NCI-H82 treated with DMSO at 0.1 percent for 48 hours (cell line): ENCODE results near the gene GARIN5A.
A peak's percentile ranks its signal among the peaks of the same experiment; 100 is the strongest.

Source experiments
- DNase-seq: peaks from one replicate; lab custom pipeline; 2025; ENCODE audit not compliant: unreplicated experiment; lab: John Stamatoyannopoulos, UW

Gene GARIN5A

DNA sequence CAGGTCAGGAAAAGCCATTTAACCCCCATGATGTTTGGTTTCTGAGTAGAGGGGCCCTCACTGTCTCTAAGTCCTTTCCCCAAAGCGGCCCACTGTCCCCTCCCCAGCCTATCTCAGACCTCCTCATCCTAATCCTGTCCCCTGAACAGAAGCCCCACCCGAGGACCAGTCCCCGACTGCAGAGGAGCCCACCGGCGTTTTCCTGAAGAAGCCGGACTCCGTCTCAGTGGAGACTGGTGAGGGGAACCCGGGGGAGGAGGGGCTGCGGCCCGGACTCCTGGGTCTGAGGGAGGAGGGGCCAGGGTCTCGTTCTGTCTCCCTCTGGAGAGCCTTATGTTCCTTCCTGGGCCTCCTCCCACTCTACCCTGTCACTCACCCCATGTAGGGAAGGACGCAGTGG, 41.0 kb downstream of the GARIN5A start:
- no peak for DNase-seq

DNA sequence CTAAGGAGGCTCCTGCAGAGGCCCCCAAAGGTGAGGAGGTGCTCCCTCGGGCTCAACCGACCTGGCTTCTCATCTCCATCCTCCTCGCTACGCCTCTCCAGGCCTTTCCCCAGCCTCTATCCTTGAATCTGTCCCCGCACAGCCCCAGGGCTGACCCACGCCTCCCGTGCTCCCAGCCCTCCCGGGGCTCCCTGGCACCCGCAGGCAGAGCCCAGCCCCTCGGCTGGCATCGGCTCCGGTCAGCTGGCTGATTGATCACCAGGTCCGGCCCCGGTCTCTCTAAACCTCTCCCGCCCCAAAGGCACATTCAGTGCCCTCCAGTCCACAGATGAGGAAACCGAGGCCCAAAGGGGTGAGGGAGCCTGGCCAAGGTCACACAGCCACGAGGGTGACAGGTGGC, 41.4 kb downstream of the GARIN5A start:
- DNase-seq, result no peak

DNA sequence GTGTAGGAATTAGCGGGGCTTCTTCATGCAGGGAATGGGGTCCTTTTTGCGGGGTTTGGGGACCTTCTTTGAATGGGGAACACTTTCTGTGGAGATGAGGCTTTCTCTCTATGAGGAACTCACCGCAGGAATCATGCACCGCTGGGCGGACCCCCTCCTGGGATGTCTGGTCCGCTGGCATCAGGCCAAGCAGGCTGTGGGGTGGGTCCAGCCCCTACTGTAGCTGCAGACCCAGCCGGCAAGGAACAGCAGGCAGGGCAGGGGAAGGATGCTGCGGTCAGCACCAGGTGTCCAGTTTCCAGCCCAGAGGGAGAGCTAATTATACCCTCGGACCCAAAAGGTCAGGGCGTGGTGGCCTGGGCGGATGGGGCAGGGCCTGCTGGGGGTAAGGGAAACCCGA, 42.1 kb downstream of the GARIN5A start:
- no peak for DNase-seq

DNA sequence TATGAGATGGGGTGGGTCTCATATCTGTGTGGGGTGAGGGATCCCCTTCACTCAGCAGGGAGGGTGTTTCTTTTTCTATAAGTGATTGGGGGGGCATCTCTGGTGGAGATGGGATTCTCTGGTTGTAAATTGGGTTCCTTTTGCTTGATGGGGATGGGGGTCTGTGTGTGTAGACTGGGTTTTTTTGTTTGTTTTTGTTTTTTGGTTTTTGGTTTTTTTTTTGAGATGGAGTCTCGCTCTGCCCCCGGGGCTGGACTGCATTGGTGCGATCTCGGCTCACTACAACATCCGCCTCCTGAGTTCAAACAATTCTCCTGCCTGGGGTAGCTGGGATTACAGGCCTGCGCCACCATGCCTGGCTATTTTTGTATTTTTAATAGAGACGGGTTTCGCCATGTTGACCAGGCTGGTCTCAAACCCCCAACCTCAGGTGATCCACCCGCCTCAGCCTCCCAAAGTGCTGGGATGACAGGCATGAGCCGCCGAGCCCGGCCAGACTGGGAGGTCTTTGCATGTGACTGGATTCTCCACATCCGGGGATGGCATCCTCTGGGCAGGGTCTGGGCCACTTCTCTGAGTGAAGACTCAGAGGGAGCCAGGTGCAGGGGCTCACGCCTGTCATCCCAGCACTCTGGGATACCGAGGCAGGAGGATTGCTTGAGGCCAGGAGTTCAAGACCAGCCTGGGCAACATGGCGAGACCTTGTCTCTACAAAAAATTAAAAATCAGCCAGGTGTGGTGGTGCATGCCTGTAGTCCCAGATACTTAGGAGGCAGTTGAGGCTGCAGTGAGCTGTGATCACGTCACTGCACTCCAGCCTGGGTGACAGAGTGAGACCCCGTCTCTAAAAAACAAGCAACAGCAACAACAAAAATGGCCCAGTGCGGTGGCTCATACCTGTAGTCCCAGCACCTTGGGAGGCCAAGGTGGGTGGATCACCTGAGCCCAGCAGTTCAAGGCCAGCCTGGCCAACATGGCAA, 43.2 kb downstream of the GARIN5A start:
- no peak for DNase-seq

DNA sequence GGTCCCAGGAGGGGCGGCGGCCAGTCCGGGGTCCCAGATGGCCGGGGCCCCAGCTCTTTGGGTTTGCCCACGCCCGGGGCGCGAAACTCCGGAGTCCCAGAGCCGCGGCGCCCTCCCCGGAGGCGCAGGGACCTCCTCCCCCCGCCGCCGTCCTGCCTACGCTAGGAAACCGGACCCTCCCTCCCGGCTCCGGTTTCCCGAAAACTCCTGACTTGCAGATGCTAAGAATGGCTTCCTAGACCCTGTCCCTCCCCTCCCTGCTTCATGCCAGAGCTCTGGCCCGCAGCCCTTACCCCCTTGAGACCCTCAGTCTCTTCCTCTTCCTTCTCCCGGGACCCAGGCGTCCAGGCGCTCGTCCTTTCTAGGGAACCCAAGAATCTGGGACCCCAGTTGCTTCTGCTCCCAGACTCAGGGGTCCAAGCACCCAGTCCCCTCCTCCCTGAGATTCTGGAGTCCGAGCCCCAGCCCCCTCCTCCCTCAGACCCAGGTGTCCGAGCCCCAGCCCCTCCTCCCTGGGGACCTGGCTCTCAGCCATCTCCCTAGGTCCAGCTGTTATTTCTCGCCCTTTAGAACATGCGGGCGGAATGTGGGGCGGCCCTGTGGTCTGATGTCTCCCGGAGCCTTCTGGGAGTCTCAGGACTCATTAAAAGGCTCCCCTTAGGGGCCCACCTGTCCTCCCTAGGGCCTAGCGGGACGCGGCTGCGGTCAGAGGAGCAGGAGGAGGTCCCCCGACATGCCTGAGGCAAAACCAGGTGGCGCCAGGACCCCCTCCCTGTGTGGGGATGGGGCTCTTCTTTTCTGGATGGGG, 44.2 kb downstream of the GARIN5A start, which contains the start of gene MYBPC2:
Gene MYBPC2 (plus strand): TSS at position 672 of the 808 bp plus-strand sequence. CDS start 62 bp downstream, at position 734.
- DNase-seq, result no peak

DNA sequence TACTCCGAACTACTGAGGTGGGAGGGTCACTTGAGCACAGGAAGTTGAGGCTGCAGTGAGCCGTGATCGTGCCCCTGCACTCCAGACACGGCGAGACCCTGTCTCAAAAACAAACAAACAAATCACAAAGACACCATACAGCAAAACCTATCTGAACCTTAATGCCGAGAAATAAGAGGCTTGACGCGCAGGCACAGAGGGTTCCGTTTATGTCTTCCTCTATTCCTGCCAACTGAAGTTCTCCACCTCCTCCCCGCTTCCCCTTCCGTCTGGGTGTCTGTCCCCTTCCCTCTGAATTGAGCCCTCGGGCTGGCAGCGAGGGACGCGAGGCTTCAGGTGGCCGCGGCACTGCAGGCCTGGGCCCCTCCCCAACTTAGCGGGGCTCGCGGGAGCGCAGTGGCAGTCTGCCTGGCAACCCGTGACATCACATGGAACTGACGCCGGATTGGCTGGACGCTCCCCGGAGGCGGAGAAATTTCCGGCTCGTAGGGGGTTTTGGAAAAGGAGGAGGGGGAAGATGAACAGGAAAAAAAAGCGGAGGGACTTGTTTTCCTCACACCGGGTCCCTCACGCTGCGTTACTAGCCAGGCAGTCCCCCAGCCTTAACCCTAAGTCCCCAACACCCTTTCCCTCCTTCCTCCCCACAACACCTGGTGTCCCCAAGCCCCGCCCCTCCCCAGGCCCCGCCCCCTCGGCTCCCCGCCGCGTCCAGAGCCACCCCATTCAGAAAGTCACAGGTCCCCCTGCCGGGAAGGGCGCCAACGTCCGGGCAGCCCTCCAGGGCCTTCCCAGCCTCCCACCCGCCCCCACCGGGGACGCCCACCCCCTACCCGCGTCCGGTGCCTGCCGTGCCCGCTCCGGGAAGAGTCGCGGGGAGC, 45.1 kb downstream of the GARIN5A start:
- peak; percentile 37 for DNase-seq

DNA sequence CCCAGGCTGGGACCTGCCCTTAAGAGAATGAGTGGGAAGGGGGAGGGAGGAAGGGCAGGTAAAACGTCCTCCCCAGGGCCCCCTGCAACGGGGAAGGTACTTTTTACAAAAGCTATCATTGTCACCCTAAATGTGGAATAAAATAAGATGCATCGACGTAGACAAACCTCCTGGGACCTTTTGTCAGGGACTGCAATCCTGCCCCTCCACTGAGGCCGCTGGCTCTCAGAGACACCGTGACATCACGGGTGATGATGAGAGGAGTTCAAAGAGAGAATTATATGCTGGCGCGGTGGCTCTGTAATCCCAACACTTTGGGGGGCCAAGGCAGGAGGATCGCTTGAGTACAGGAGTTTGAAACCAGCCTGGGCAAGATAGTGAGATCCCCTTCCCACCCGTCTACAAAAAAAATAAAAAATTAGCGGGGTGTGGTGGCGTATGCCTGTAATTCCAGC, 45.7 kb downstream of the GARIN5A start:
- no peak for DNase-seq

DNA sequence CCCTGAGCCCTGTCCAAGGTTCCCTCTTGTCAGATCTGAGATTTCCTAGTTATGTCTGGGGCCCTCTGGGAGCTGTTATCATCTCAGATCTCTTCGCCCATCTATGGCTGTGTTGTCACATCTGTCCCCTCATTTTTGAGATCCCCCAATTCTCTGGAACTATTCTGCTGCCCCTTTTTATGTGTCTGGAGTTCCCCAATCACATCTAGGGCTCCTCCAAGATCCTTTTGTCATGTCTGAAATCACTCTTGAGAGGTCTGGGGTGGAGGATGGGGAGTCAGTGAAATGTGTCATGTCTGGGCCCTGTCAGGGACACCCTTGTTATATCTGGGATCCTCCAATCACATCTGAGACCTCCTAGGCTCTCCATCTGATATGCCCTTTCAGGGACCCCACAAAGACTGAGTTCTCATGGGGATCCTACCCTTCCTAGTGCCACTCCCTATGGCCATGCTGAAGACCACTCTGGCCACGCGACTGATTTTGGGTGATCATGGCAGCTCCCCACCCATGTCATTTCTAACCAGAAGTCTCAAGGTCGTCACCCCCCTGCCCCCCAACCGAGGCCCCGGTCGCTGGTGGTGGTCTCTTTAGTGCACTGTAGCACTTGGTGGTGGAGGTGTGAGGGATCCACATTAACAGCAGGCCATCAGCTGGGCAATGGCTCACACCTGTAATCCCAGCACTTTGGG, 47.7 kb downstream of the GARIN5A start:
- DNase-seq, result no peak

DNA sequence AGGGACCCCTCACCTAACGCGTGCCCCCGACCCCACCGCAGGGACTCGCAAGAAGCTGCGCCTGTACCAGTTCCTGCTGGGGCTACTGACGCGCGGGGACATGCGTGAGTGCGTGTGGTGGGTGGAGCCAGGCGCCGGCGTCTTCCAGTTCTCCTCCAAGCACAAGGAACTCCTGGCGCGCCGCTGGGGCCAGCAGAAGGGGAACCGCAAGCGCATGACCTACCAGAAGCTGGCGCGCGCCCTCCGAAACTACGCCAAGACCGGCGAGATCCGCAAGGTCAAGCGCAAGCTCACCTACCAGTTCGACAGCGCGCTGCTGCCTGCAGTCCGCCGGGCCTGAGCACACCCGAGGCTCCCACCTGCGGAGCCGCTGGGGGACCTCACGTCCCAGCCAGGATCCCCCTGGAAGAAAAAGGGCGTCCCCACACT, 48.6 kb downstream of the GARIN5A start:
- DNase-seq, result no peak

DNA sequence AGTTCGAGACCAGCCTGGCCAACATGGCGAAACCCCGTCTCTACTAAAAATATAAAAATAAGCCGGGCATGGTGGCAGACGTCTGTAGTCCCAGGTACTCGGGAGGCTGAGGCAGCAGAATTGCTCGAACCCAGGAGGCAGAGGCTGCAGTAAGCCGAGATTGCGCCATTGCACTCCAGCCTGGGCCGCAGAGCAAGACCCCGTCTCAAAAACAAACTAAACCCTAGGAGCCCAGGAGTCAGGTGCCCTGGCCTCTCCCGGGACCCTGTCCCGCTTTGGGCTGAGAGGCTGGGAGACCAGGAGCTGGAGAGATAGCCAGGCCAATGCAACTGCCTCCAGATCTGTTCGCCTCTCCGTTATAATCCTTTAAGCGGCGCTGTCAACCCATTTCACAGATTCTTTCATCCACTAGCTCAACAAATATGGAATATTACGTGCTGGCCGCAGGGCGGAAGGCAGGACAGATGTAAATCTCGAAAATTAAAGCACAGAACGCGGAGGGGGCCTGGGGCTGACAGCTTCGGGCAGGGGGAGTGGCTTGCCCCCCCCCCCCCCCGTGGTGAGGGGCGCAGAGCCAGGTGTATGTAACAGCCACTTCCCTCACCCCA, 49.2 kb downstream of the GARIN5A start:
- DNase-seq, result no peak

DNA sequence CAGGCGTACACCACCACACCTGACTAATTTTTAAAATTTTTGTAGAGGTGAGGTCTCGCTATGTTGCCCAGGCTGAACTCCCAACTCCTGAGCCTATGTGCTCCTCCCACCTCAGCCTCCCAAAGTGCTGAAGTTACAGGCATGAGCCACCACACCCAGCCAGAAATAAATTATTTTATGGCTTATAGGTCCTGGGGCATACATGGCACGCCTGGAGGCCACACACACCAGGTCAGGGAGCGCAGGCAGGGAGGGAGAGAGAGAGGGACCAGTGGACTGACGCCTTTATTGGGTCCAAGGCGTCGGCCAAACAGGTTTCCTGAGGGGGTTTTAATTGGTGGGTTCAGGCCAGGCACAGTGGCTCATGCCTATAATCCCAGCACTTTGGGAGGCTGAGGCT, 51.1 kb downstream of the GARIN5A start:
- no peak for DNase-seq

DNA sequence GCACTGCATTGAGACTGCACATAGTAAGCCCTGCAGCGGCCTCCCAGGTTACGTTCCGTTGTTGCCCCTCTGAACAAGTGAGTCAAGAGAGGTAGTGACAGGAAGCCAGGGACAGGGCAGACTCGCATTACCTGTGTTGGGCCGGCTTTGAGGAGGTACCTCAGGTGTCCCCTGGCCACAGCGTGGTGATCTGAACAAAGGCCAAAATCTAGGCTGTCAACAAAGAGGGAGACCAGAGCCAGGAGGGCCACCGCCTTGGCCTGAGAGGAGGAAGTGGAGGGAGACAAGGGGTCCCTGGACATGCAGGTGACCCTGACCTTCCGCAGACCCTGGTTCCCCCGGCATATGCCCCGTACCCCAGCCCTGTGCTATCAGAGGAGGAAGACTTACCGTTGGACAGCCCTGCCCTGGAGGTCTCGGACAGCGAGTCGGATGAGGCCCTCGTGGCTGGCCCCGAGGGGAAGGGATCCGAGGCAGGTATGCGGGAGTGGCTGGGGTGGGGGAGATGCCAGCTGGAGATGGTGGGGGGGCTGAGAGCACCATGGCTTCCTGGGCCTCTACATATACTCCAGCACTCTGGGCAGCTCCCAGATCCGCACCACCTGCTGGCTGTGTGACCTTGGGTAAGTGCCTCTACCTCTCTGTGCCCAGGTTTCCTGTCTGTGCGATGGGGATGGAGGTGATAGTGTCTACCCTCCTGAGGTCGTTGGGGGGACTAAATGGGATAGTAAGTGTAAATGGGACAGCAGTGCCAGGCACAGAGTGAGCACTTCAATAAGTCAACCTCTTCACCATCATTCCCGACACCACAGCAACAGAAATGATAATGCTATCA, 53.2 kb downstream of the GARIN5A start:
- DNase-seq, result no peak

DNA sequence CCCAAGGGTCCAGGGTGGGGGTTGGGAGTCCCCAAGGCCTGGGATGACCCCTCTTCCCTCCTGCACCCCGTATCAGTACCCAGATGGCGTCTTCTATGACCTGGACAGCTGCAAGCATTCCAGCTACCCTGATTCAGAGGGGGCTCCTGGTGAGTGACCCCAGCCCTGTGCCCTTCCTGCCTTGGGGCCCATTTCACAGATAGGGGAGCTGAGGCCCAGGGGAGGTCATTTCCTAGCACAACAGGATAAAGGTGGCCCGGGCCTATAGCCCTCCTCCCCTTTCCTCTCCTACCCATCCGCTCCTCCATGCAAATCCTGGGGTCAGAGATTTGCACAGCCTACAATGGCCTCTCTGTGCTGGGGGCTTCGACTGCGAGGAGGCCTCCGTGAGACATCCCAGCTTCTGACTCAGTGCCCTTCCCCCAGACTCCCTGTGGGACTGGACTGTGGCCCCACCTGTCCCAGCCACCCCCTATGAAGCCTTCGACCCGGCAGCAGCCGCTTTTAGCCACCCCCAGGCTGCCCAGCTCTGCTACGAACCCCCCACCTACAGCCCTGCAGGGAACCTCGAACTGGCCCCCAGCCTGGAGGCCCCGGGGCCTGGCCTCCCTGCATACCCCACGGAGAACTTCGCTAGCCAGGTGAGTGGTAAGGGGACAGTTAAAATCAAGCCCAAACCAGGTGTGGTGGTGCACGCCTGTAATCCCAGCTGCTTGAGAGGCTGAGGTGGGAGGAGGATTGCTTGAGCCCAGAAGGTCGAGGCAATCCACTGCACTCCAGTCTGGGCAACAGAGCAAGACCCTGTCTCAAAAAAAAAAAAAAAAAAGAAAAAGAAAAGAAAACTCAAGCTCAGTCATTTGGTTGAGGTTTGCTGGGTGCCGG, 54.0 kb downstream of the GARIN5A start:
- no peak for DNase-seq

DNA sequence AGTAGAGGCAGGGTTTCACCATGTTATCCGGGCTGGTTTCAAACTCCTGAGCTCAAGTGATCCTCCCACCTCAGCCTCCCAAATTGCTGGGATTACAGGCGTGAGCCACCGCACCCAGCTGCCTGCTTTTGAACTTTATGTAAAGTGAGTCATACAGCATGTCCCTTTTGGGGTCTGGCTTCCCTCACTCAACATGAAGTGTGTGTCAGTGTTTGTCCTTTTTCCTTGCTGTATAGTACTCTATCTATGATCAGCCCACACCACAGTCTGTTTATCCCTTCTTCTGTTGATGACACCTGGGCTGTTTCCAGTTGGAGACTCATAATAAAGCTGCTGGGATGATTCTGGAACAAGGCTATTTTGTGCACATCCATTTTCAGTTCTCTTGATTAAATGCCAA, 55.8 kb downstream of the GARIN5A start:
- DNase-seq, result no peak

DNA sequence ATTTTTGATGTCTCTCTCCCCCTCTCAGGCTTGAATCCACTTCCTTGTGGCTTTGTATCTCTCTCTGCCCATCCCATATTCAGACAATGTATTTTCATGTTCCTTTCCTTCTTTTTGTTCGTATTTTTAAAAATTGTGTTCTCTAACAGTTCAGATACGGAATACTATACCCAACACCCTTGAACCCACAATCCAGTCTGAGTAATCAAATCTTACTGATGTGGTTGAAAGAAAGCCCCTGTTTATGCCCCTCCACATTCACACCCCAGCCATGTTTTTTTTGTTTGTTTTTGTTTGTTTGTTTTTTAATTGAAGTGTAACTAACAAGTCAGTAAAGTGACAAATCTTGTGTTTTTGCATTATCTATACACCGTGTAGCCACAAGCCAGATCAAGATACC, 56.5 kb downstream of the GARIN5A start:
- DNase-seq, result no peak

DNA sequence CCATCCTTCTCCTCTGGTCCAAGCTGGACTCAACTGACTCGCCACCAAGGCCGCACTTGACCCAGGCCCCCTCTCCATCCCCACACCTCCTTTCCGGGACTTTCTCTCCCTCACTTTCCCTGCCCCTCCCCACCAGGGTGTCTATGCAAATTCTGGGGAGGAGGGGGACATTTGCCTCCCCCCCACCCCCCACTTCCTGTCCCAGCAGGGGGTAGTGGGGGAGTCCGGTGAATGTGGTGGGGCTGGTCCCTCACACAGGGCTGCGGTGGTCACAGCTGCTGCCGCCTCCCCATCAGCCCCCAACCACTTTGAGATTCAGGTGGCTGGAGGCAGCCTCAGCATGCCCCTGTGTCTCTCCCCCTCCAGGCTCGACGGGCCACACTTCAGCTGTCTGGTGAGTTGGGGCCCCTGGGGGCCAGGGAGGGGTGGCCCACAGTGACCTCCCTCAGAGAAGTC, 57.0 kb downstream of the GARIN5A start:
- DNase-seq, result no peak

DNA sequence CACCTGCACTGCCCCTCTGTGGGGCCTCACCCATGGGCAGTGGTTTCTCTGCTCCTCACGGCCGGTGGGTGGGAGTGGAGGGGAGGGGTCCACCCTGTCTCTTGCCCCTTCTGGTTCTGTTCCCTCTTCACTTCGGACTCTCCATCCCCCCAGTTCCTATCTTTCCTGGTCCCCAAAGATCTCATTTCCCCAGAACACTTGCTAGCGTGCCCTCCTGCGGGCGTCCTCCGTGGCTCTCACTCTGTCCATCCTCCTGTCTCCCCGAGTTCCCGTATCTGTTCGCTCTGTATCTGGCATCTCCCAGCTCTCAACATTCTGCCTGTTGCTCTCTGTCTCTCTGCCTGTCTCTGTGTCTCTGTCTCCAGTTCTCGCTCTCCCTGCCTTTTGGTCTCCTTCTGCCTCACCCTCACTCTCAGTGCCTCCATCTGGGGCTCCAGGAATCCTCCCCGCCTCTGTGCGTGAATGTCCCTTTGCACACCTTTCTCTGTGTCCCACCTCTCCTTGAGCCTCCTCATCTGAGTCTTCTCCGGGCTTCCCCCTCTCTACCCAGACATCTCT, 57.5 kb downstream of the GARIN5A start:
- DNase-seq, result no peak
